CD4-positive, alpha-beta T cell treated with Interleukin-2 at 100 ng/mL for 4 hours (primary cell): Measurements from ENCODE around the gene SCARF2.
"Not testable (repeated sequence)": the region's sequence is repeated elsewhere in the genome, so short reads cannot be mapped to it uniquely, and the experiment has no call there.

Experiments used
- DNase-seq: peaks from one replicate; pipeline ENCODE4 v3.0.0-alpha.2; 2020; ENCODE audit warnings: low spot score

The SCARF2 gene, protein sequence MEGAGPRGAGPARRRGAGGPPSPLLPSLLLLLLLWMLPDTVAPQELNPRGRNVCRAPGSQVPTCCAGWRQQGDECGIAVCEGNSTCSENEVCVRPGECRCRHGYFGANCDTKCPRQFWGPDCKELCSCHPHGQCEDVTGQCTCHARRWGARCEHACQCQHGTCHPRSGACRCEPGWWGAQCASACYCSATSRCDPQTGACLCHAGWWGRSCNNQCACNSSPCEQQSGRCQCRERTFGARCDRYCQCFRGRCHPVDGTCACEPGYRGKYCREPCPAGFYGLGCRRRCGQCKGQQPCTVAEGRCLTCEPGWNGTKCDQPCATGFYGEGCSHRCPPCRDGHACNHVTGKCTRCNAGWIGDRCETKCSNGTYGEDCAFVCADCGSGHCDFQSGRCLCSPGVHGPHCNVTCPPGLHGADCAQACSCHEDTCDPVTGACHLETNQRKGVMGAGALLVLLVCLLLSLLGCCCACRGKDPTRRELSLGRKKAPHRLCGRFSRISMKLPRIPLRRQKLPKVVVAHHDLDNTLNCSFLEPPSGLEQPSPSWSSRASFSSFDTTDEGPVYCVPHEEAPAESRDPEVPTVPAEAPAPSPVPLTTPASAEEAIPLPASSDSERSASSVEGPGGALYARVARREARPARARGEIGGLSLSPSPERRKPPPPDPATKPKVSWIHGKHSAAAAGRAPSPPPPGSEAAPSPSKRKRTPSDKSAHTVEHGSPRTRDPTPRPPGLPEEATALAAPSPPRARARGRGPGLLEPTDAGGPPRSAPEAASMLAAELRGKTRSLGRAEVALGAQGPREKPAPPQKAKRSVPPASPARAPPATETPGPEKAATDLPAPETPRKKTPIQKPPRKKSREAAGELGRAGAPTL

DNA sequence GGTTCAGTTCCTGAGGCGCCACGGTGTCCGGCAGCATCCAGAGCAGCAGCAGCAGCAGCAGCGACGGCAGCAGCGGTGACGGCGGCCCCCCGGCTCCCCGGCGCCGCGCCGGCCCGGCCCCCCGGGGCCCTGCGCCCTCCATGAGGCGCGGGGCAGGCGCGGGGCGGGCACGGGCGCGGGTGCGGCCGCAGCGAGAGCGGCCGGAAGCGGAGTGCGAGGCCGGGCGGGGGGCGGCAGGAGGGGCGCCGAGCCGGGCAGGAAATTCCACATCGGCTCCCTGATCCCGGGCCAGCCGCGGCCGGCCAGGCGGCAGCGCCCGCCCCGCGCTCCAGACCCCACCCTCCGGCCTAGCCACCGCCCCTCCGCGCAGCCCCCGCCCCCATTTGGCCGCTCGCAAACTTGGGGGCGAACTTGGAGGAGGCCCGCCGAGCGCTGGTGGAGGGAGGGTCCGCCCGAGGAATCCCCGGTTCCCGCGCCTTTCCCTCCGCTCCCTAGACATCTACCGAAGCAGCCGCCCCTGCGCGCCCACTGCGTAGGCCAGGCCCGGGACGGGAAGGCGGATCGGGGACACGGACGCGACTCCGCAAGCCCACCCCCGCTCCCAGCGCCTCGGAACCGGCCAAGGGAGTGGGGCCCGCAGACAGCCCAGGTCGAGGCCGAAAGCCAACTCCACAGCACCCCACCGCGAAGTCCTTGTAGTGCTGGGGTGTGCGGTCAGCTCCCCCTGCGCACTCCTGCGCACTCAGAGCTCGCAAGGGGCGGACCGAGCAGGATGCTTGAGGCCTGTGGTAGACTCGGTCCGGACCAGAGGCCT, at the start of gene SCARF2:
Gene SCARF2, minus strand, starts transcription at position 213 of the 814 bp plus-strand sequence. Its CDS starts 71 bp downstream, at position 142.
- DNase-seq, result no peak

DNA sequence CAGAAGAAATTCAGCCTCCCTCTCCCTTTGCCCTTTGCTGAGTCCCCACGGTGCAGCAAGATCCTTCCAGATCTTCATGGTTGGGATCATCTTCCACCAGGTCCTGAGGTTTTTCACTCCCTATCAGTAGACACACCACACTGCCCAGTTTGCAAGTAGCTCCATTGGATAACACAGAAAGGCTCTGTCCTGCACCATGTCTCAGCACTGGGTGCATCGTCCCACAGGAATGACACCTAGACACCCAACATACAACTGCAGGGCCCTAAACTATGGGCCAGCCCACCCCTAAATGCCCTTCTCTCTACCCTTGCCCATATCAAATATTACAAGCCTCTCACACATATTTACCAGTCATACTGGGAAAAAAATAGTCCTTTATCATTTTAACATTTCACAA, 48.6 kb upstream of the SCARF2 start:
- no peak for DNase-seq

DNA sequence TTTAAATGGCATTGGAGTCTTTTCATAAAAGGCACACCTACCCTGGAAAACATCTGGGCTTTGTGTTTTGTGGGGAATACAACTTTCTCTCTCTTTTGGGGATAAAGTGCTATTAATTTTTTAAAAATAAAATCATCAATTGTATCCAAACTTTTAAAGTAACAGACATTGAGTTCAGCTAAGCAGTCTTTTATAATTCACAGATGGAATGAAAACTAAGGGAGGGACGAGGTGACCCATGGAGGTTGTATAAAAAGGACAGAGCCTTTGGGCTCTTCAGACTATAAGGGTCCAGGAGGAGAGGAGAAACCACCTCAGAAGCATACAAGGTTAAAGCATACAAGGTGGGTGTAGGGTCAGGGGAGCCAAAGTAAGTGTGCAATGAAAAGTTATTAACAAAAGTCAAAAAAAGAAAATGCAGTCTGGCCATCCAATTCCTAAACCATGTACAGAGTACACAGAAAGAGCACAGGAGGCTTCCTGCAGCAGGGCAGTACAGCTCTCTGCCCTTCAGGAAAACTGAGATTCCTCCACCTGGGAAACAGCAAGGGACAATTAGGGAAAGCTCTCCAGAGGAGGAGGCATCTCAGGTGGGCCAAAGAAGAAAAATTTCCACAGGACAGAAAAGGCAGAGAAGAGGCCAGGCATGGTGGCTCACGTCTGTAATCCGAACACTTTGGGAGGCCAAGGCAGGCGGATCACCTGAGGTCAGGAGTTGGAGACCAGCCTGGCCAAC, 47.5 kb upstream of the SCARF2 start:
- no peak for DNase-seq

DNA sequence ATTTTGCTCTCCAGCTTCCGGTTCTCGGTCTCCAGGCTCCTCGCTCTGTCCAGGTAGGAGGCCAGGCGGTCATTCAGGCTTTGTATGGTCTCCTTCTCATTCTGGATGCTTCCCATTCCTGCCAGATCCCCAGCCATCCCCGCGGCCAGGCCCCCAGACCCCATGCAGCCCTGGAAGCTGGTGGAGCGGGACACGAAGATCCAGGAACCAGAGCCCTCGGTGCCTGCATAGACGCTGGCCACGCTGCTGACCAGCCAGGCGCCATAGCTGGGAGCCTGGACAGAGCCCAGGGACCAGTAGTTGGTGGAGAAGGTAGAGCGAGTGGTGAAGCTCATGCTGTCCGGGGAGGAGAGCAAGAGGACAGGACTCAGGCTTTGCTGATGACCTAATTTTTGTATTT, 46.1 kb upstream of the SCARF2 start:
- DNase-seq, result no peak

DNA sequence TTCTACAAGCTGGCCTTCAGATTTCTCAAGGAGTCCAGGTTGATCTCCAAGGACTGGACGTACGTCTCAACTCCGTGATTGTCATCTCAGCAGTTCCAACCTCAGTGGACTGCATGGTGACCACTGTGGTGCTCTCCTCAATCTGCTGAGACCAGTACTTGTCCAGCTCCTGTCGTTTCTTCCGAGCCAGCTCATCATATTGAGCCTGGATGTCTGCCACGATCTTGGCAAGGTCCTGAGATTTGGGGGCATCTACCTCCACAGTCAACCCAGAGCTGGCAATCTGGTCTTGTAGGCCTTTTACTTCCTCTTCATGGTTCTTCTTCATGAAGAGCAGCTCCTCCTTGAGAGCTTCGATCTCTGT, 45.5 kb upstream of the SCARF2 start:
- DNase-seq, result not testable (repeated sequence)

DNA sequence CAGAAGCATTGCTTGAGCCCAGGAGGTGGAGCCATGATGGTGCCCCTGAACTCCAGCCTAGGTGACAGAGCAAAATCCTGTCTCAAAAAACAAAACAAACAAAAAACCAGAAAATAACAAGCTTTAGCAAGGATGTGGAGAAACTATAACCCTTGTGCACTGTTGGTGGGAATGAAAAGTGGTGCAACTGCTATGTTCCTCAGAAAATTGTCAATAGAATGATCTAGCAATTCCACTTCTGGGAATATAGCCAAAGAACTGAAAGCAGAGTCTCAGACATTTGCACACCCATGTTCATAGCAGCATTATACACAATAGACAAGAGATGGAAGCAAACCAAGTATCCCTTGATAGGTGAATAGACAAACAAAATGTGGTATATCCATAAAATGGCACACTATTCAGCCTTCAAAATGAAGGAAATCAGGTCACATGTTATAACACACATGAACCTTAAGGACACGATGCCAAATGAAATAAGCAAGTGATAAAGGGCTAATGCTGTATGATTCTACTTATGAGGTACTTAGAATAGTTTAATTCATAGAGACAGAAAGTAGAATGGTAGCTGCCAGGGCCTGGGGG, 42.1 kb upstream of the SCARF2 start:
- no peak for DNase-seq

DNA sequence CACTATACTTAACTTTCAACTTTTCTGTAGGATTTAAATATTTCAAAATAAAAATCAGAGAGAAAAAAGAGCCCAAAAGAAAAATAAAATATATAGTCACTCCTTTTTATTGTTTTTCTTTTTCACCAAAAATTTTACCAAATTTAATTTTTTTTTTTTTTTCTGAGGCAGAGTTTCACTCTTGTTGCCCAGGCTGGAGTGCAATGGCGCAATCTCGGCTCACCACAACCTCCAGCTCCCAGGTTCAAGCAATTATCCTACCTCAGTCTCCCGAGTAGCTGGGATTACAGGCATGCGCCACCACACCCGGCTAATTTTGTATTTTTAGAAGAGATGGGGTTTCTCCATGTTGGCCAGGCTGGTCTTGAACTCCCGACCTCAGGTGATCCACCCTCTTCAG, 40.4 kb upstream of the SCARF2 start:
- DNase-seq, result not testable (repeated sequence)

DNA sequence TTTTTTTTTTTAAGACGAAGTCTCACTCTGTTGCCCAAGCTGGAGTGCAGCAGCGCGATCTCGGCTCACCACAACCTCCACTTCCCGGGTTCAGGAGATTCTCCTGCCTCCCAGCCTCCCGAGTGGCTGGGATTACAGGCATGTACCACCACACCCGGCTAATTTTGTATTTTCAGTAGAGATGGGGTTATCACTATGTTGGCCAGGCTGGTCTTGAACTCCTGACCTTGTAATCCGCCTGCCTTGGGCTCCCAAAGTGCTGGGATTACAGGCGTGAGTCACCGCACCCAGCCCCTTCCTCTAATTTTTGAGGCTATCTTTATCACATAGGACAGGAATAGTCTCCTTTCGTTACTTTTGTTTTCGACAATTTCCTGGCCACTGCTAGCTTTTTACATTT, 37.9 kb upstream of the SCARF2 start:
- not testable (repeated sequence) for DNase-seq

DNA sequence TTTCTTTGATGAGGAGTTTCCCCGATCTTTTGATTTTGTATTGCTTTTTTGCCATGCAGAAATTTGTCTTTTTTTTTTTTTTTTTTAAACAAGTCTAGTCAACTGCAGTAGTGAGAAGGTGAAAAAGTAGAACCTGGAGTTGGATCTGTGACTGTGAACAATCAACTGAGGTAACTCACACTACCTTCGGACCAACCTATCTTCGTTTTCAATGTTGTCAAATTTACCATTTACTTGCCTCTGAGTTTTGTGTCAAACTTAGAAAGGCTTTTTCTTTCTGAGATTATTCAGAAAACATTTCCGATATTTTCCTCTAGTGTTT, 37.5 kb upstream of the SCARF2 start:
- no peak for DNase-seq

DNA sequence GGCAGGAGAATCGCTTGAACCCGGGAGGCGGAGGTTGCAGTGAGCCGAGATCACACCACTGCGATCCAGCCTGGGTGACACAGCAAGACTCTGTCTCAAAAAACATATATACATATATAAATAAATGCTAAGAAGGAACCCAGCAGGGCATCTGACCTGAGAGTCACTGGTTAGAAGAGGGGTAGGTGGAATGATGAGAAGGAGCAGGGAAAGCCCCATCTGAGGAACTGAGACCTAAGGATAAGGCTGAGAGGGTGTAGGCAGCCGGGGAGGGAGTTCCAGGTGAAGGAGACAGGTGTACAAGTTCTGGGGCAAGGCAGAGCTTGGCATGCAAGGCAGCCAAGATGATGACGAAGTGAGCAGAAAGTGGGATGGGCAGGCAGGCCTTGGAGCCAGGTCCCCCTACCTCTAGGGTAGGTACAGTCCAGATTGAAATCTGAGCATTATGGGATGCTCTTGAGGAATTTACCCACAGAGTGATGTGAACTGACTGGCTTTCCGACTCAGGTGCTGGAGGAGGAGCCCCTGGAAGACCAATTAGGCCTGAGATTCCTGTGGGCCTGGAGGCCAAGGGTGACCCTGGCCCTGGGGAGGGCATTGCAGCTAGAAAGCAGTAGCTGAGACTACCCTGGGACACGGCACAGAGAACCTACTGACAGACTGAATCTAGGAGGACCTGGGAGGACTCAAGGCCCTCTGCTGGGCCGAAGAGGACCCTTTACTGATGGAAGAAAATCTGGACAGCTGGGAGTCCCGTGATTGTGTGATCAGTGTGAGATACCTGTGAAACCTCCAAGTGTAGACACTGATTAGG, 35.2 kb upstream of the SCARF2 start:
- no peak for DNase-seq

DNA sequence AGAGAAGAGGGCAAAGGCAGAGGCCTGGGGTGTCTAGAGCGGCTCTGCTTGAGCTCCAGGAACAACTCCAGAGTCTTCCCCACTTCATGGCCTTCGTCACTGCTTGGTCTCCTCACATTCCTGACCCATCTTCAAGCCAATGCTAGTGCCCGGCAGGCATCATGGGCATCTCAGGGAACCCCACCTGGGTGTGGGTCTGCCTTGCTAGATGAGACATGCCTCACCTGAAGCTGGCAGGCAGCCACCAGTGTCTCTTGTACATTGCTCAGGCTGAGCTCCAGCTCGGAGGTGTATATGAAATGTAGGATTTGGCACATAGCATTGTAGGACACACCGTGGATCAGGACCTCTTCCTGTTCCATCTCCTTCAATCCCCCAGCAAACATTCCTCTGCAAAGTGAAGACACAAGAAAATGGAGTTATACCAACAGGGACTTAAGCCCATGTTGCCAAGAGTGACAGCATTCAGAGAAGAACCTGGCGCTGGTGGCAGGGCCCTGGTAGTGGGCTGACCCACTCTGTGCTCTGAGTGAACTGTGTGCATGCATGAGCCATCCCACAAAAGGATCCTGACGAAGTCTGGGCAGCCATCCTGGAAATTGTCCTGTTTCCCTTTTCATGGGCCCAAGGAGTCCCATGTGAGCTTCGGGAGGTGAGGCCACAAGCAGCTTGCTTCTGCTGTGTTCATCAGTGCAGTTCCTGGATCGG, 33.7 kb upstream of the SCARF2 start:
- no peak for DNase-seq

DNA sequence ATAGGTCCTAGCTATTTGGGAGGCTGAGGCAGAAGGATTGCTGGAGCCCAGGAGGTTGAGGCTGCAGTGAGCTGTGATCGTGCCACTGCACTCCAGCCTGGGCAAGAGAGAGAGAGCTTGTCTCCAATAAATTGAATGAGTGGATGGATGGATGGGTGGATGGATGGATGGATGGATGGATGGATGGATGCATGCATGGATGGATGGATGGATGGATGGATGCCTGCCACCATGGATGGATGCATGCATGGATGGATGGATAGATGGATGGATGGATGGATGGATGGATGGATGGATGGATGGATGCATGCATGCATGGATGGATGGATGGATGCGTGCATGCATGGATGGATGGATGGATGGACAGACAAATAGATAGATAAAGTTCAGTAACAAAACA, 32.9 kb upstream of the SCARF2 start:
- DNase-seq, result not testable (repeated sequence)

DNA sequence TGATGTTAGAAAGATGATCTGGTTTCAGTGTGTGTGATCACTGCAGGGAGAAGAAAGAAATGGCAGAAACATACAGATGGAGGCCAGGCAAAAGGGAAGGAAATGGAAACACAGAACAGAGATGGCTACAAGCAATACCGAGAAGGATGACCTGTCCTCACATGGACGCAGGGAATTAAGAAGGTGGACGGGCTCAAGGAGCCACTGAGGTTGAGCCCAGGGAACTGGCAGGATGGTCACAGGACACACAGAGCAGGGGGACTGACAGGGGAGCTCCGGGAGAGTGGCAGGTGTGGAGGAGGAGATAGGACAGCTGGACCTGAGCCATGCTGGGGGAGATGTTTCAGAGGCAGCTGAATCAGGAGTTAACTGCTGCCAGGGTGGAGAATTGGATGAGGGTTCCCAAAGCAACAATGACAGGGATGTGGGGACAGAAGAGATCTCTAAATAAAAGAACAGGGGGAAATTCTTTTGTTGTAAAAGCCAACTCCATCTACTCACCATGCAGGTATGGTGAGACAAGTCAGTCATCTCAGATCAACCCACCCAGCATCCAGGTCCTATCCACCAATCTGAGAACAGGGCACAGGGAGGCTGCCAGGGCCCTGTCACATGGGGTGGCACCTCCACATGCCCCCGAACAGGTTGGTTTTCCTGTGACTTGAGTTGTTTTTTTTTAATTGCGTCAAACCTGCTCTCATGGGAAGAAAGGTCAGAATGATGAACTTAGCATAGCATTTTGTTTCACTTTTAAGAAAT, 31.7 kb upstream of the SCARF2 start:
- DNase-seq, result no peak

DNA sequence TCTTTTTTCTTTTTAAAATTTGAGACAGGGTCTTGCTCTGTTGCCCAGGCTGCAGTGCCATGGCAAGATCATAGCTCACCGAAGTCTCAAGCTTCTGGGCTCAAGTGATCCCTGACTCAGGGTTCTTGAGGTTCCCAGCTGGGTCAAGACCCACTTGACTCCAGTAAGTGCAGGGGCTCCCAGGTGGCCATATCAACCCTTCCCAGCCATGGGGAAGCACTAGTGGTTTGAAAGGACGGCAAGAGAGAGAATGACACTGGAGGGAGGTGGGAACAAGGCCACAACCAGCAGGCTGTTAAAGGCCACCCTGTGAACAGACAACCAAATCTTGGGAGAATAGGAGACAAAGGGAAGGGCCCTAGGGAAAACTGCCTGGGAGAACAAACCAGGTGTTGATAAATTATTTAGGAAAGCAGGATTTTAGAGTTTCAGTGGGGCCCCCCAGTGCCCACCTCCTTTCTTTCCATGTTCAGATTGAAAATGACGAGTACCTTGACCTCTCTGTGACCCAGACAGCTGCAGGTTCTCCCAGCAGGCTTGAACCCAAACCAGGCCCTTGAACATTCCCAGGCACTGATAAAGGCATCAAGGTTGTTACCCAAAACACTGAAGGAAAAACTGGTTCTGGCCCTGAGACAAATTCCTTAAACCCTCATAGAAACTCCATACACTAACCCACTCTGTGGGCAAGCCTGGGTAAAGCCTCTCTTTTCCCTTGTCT, 29.2 kb upstream of the SCARF2 start:
- DNase-seq, result no peak

DNA sequence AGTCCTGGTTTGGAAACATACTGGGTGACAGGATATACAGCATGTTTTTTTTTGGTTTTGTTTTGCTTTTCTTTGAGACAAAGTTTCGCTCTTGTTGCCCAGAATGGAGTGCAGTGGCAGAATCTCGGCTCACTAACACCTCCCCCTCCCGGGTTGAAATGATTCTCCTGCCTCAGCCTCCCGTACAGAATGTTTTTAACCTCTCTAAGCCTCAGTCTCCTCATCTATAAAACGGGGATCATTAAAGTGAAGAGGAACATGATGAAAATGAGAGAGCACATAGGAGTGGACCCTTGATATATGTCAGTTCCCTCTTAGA, 28.1 kb upstream of the SCARF2 start:
- DNase-seq, result no peak

DNA sequence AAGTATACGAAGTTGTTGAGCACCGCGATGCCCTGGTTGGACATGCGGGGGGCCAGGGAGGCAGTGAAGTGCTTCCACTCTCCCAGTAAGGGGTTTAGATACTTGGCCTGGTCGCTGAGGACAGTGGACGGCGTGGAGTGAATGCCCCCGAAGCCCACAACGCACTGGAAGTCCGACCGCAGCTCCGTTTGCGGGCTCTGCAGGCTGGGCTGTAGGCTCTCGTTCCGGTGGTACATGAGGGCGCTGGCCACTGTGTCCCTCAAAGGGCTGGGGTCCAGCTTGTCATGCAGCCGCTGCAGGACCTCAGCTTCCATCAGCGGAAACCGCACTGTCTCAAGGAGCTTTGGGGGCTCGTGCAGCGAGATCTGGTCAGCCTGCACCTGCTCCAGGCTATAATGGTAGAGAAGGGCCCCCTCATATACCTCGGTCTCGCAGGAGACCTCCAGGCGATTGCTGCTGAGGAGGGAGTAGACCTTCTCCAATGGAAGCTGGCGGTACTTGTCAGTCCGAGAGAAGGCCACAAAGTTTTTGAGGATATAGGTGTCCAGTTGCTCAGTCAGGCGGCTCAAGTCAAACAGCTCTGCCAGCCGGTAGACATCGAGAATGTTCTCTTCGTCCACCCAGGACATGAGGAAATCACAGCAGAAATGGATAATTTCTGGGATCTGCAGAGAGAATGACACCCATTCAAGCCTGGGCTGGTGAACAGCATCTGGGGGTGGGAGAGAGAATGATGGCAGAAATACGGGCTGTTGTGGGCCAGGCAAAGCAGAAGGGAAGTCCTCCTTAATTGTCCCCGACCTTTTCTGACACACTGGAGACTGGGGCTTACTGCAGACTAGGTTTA, 27.5 kb upstream of the SCARF2 start:
- no peak for DNase-seq

DNA sequence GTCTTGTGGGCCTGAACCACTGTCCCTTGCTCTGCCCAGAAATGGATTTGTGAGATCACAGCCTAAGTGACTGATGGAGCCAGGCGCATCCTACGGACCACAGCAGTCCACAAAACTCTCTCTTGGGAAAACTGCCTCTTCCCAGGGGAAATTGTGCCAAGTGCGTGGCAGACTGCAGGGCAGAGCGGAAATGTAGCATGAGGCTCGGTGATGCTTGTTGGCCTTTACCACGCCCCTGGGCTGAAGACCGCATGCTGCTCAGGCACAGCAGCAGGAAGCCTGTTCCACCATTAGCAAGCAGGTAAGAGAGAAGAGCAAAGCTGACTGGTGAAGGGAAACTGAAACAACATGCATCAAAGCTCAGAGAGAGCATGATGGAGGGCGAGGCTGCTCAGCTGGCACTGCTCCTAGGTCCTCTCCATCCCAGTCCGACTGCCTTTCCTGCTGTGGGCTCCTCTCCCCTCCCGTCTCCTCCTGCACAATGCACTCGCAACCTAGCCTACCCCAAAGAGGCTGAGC, 26.5 kb upstream of the SCARF2 start:
- peak; percentile 71 for DNase-seq
